ENCODE measurements around the gene TCL1B.
"Not testable (repeated sequence)": the region's sequence is repeated elsewhere in the genome, so short reads cannot be mapped to it uniquely, and the experiment has no call there.

The TCL1B gene

DNA sequence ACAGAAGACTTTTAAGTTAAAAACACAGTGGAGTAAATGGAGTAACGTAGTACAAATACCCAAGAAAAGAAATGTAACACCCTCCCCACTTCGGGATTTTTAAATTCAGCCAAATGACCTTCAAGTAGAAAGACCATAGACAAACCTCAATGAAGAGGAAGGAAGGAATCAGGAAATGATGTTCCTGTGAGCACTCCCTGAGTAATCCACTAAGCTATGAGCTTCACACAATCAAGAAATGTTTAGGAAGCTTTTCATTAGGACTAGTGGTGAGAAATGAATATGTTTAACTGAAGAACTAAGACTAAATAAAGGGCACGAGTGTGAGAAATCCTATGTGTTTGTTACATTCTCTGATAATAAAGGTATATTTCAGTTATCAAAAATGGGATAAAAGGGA, 17.6 kb downstream of the TCL1B start:
- no peak for DNase-seq

DNA sequence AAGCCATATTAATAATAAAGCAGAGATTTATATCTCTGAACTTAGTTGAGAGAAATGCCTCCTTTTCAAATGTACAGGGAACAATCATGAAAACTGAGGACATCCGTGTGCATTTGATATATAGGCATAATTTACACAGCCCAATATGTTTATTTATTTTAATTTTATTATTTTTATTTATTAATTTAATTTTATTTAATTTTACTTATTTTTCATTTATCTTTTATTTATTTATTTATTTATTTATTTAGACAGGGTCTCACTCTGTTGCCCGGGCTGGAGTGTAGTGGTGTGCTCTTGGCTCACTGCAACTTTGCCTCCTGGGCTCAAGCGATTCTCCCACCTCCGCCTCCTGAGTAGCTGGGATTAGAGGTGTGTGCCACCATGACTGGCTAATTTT, 19.3 kb downstream of the TCL1B start:
- DNase-seq: no peak

DNA sequence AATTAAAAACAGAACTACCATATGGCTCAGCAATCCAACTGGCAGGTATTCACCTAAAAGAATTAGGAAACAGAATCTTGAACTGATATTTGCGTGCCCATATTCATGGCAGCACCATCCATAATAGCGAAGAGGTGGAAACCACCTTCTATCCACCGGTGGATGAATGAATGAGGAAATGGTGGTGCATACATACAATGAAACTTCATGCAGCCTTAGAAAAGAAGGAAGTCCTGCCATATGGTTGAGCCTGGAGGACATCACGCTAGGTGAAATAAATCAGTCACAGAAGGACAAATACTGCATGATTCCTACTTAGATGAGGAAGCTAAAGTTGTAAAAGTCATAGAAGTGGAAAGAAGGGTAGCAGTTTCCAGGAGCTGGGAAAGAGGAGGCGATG, 21.1 kb downstream of the TCL1B start:
- DNase-seq: no peak

DNA sequence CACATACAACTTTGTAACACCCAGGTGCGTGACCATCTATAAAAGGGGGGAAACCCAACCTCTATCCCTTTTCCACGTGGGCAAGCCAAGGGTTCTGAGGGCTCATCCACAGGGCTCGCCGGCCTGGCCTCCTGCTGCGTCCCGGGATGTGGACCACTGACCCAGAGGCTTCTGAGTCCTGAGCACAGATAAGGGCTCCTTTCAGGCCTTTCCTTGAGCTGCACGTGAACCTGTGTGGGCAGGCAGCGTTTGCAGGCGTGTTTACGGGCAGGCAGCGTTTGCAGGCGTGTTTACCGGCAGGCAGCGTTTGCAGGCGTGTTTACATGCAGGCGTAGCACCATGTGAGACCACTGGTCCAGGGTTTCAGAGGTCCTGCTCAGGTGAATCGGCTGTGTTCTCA, 23.9 kb downstream of the TCL1B start:
- DNase-seq: no peak

DNA sequence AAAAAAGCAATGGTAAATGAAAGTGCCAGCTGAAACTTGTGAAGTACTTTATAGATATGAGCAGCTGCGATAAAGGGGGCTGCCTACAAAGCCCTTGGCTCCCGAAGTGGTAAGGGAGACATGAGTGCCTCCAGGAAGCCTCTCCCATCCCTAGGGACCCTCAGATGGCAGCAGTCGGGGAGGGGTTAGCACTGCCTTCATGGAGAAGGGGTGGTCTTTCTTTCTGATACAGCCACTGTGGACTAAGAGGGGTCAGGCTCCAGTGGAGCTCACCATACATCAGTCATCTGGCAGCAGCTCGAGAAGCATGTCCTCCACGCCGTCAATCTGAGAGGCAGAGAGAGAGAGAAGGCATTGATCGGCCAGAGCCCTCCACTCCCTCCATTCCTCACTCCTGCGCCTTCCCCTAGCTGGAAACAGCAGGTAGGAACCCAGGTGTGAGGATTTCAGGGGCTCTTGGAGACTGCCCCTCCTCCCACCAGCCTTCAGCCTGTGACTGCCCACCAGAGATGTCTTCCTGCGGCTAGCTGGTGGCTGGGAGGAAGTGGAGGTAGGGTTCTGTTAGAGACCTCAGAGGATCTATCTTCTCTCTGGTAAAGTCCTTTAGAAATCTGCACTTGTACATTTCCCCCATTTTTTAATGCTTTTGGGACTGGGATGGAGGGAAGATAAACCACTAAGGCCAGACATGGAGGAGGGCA, 25.4 kb downstream of the TCL1B start:
- no peak for DNase-seq

DNA sequence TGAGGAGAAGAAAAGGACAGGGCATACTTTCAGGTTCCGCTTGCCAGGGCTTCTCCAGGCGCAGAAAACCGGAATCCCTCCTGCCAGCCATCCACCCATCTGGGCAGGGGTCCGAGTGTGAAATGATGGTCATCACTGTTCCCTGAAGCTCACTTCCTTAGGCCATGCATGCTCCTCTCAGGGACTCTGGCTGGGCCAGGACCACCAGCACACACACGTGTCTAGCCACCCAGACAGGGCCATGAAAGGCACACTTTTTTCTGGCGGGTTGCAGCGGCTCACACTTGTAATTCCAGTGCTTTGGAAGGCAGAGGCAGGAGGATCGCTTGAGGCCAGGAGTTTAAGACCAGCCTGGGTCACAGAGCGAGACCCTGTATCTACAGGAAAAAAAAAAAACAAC, 26.2 kb downstream of the TCL1B start:
- no peak for DNase-seq

DNA sequence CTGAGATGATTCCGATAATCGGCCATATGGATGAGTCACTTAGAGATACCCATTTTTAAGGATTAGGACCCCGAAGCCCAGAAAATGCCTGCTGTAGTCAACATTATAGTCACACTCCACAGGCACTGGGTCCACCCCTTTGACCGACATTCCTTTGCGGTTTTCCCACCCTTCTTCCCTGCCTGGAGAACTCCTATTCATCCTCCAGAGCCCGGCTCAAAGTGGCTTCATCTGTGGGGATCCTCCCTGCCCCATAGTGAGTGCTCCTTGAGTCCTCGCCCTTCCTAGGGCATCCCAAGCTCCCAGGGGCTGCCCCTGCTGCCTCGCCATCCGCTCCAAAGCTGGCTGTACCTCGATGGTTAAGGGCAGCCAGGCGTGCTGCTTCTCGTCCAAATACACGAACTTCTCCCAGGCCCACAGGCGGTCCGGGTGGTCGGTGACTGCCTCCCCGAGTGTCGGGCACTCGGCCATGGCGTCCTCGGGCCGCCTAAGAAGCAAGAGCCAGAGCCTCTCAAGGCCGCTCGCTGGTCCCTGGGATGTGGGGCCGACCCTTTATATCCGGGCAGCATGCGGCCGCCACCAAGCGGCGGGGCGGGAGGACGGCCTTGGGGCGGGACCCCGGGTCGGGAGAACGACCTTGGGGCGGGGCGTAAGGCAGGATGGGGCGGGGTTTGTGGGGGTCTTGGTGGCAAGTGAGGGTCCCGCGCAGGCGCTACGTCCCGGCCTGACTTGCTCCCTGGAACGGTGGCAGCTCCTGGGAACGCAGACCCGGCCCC, 27.6 kb downstream of the TCL1B start, which contains the start of gene TCL1A:
TCL1A (minus strand) TSS at position 530 of the 776 bp plus-strand sequence; CDS start at position 471, 59 bp downstream.
- DNase-seq: no peak

DNA sequence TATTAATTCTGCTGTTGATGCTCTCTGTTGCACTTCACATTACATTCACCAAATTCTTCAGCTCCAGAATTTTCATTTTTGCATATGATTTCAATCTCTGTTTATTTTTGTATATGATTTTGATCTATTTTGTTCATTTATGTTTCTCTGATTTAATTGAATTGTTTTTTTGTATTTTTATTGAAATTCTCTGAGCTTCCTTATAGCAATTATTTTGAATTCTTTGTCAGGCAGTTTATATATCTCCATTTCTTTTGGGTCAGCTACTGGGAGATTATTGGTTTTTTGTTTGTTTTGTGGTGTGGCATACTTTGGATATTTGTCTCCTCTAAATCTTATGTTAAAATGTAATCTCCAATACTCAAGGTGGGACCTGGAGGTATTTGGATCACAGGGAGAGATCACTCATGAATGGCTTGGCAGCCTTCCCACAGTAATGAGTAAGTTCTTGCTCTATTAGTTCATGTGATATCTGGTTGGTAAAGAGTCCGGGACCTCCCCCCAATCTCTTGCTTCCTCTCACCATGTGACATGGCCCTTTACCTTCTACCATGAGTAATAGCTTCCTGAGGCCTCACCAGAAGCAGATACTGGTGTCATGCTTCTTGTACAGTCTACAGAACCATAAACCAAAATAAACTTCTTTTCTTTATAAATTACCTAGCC, 36.4 kb downstream of the TCL1B start:
- no peak for DNase-seq

DNA sequence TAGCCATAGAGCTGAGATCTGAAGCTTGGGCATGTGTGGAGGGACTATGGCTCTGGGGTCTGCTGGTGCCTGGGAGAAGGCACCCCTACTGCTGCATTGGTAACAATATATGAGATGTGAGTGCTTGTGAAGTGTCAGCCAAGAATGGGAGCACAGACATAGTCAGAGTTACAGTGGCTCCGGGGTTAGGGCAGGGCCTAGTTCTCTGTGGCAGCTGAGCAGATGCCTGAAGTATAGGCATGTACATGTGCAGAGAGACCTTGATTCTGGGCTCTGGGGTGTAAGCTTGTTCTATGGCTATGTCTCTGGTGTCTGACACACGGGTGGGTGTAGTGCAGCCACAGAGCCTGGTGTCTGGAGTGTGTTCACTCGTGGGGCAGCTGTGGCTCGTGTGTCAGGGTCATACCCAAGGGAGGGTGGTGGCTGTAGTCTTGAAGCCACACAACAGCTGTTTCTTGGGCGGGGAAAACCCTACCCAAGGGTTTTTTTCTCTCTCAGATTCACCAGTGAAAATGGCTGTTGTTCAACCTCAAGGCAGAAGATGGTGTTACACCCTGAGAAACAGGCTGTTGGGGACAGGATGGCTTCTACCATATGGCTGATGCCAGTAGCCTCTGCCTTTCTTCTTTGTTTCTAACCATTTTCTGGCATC, 39.6 kb downstream of the TCL1B start:
- DNase-seq: no peak

DNA sequence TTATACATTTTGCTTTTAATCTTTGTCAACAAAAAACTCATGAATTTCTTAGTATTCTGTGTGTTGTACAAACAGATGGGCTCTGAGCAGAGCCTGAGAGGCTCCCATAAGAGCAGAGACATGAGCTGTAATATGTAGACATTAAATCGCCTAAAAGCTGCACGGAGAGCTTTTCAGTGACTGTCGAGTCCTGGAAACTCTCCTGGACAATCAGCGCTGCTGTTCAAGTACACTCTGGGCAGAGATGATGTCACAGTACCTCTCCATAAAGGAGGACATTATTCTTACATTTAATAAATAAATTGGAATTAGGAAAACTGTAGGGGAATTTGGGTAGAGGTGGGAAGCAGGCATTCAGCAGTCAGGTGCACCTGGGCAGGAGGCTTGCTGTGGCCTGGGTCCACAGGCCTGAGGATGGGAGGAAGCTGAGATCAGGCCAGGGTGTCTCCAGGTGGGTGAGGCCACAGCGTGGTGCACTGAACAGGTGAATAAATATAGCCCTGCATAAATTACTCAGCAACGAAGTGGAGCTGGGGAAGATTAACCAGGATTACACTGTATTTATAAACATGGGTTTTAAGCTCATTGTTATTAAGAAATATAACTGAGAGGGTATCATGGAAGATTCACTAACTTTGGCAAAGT, 41.0 kb downstream of the TCL1B start:
- no peak for DNase-seq

DNA sequence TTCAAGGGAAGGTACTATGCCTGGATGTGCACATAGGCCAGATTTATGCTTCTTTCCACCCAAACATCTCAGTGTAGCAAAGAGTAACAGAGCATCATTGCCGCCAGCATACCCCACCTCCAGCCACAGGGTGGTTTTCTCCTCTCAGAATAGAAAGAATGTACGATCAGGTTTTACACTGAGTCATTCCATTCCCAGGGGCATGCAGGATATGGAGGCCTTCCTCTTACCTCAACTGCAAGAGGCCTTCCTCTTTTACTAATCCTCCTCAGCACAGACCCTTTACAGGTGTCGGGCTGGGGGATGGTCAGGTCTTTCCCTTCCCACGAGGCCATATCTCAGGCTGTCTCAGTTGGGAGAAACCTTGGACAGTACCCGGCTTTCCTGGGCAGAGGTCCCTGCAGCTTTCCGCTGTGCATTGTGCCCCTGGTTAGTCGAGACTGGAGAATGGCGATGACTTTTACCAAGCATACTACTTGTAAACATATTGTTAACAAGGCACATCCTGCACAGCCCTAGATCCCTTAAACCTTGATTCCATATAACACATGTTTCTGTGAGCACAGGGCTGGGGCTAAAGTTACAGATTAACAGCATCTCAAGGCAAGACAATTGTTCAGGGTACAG, 43.3 kb downstream of the TCL1B start:
- not testable (repeated sequence) for DNase-seq

DNA sequence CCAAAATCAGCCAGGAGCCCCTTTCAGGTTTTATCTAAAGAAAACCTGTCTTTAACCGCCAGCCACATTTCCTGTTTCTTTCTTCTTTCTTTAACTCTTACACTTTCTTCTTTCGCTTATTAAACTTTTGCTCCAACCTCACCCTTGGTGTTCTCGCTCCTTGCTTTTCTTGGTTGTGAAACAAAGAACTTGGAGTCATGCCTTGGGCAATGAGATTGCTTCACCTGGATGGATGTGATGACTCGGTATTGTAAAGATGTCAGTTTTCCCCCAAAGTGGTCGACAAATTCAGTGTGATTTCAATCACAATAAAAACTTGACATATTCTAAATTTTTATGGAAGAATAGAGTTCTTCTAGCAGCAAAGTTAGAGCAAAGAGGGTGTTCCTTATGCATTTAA, 43.9 kb downstream of the TCL1B start:
- DNase-seq: no peak

DNA sequence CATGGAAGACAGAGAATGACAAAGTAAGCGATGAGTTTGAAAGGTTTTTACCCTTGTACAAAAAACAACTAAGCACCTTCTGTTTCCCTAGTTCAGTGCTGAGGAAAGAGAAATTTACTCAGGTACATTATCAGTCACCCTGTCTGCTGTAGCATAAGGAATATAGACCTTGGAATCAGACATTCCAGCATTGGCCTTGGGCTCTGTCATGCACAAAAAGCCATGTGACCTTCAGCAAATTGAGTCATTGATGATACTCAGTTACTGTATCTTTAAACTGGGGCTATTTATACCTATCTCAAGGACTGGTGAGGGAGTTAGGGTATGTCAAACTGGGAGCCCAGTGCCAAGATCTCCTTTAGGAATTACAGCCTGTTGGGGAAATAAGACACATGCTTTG, 47.0 kb downstream of the TCL1B start:
- no peak for DNase-seq

DNA sequence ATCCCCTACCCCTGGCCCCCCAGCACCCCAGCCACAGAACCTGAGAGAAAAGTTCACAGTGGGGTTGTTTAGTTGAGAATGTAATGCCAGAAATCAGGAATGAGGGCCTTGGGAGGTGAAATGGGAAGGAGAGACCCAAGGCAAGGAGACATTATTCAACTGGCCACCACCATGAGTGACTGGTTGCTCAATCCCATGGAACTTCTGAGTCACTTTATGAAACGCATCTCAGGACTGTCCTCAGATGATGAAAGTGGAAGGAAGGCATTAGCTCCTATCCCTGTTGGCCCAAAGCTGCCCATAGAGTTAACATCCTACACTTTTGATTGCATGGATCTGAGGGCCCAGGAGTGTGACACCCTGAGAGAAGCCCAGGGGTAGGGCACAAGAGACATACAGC, 53.1 kb downstream of the TCL1B start:
- DNase-seq: no peak

DNA sequence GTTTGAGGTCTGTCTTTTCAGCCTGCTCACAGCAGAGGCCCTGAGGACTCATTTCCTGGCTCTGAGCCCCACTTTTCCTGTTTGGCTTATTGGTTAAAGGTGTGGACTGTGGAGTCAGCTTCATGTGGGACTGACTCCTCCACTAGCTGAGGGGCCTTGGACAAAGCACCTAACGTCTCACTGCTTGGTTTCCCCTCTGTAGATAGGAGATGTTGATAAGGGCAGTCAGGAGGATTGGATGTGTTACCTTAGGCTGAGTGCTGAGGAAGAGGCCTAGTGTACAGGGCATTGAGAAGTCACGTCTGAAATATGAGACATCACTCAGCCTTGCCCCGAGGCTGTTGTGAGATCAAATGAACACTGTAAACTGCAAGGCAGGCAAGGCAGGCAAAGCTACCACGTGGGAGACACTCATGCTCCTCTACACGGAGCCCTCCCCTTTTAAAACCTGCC, 54.8 kb downstream of the TCL1B start:
- DNase-seq: no peak

DNA sequence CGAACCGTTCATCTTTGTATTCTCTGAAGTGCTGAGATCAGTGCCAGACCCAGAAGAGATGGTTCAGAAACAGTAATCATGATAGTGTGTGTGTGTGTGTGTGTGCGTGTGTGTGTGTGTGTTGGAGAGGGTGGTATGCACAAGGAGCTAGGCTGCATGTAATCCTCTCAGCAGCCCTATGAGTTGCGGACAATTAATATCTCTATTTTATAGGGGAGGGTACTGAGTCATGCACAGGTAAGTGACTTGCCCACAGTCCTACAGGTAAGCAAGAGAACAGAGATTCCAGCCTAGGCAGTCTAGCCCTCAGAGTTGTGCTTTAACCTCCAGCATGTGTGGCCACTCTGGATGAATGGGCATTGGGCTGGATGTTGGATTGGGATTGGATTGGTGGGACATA, 55.6 kb downstream of the TCL1B start:
- no peak for DNase-seq
